Measurements from ENCODE around the gene NDUFS4.

Gene NDUFS4

GRCh38 chr5:53712327-53712726, 151.9 kb downstream of the NDUFS4 start:
- DNase-seq (ENCODE audit: low read depth in 1 of 2, low spot score in 1 of 2): no peak
- no peak overlapping the region for H3K4me3 ChIP-seq (replicated peaks; ENCODE audit: insufficient read depth, low read length)
- TF ChIP-seq GABPA (IDR thresholded peaks at IDR 0.05; ENCODE audit: low read depth) (no peak), REST (IDR thresholded peaks at IDR 0.05; ENCODE audit: insufficient replicate concordance, low read depth) (no peak), SPI1 (IDR thresholded peaks at IDR 0.05; ENCODE audit: borderline replicate concordance, low read depth) (no peak), POLR2AphosphoS5 (IDR thresholded peaks at IDR 0.05; ENCODE audit: low read depth) (no peak), CTCF (IDR thresholded peaks at IDR 0.05; ENCODE audit: insufficient read depth, low read length) (no peak)
- no peak overlapping the region for H3K27ac ChIP-seq (replicated peaks)
- H3K27me3 ChIP-seq (ENCODE audit: insufficient read depth, poor library complexity, severe bottlenecking): no peaks in the 10 kb centered on the region

- Histone ChIP-seq H3K27me3 (ENCODE audit: insufficient read depth, poor library complexity, severe bottlenecking) (no peaks in the 10 kb centered on the region), H3K4me3 (replicated peaks; ENCODE audit: insufficient read depth, low read length) (no peak overlapping the region), H3K27ac (replicated peaks) (no peak overlapping the region)
- DNase-seq (ENCODE audit: low read depth in 1 of 2, low spot score in 1 of 2): no peak
- no peak for TF ChIP-seq REST (IDR thresholded peaks at IDR 0.05; ENCODE audit: insufficient replicate concordance, low read depth)
- no peak for TF ChIP-seq CTCF (IDR thresholded peaks at IDR 0.05; ENCODE audit: insufficient read depth, low read length)
Observed at GRCh38 chr5:53713978-53714666, 153.7 kb downstream of the NDUFS4 start.

- Histone ChIP-seq H3K4me3 (replicated peaks; ENCODE audit: insufficient read depth, low read length) (no peak overlapping the region), H3K27ac (replicated peaks) (no peak overlapping the region), H3K27me3 (ENCODE audit: insufficient read depth, poor library complexity, severe bottlenecking) (no peaks in the 10 kb centered on the region)
- no peak for DNase-seq (ENCODE audit: low read depth in 1 of 2, low spot score in 1 of 2)
- TF ChIP-seq GABPA (IDR thresholded peaks at IDR 0.05; ENCODE audit: low read depth) (no peak), CTCF (IDR thresholded peaks at IDR 0.05; ENCODE audit: insufficient read depth, low read length) (no peak), SPI1 (IDR thresholded peaks at IDR 0.05; ENCODE audit: borderline replicate concordance, low read depth) (no peak), POLR2AphosphoS5 (IDR thresholded peaks at IDR 0.05; ENCODE audit: low read depth) (no peak), REST (IDR thresholded peaks at IDR 0.05; ENCODE audit: insufficient replicate concordance, low read depth) (no peak)
Observed at GRCh38 chr5:53714667-53715010, 154.2 kb downstream of the NDUFS4 start.

Measured in HL-60 (cell line).